ENCODE measurements around the gene DNAJA1. TPM values are rescaled to one million over a fixed set of nuclear protein-coding genes. Genes with fewer than 3 reads are reported as not detected.

DNAJA1 gene
- polyA plus RNA-seq, 2 donors: 25.8 to 45.7 TPM

DNA sequence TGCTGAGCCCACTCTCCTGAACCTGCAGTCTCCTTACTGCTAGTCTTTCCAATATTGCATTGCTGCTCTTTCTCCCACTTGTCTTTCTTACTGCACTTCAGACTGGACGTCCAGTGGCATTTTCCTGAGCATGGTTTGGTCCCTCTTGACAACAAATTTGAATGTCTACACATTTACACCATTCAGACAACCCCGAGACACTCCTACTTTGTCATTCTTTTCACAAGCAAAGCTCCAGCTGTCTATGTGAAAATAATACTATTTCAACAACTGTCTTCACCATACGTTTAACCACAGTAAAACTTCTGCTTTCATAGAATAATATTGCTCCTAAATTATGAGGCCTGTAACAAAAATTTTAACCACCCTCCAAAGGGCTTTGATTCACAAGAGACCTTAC, 13.2 kb upstream of the DNAJA1 start:
- 78 to 79% methylated on average over 3 of the region's 3 CpGs for WGBS, 2 donors
- no peak overlapping the region for H3K27ac ChIP-seq (ENCODE audit: low read depth in 2 of 2, low read length in 1 of 2)
- no peaks in the 10 kb centered on the region for H3K27me3 ChIP-seq (ENCODE audit: control insufficient read depth in 1 of 2, insufficient read depth in 2 of 2, low read length in 2 of 2)
- no peaks in the 10 kb centered on the region for H3K4me1 ChIP-seq (ENCODE audit: control insufficient read depth in 2 of 2, insufficient read depth in 2 of 2, low read length in 1 of 2)
- H3K9me3 ChIP-seq (ENCODE audit: control insufficient read depth in 2 of 2, insufficient read depth in 1 of 2, low read depth in 1 of 2, low read length in 1 of 2): no peaks in the 10 kb centered on the region
- H3K4me3 ChIP-seq (ENCODE audit: low read depth in 1 of 2, low read length in 2 of 2): no peak overlapping the region
- H3K36me3 ChIP-seq (ENCODE audit: control insufficient read depth in 2 of 2, insufficient read depth in 2 of 2, low read length in 1 of 2): no peaks in the 10 kb centered on the region

DNA sequence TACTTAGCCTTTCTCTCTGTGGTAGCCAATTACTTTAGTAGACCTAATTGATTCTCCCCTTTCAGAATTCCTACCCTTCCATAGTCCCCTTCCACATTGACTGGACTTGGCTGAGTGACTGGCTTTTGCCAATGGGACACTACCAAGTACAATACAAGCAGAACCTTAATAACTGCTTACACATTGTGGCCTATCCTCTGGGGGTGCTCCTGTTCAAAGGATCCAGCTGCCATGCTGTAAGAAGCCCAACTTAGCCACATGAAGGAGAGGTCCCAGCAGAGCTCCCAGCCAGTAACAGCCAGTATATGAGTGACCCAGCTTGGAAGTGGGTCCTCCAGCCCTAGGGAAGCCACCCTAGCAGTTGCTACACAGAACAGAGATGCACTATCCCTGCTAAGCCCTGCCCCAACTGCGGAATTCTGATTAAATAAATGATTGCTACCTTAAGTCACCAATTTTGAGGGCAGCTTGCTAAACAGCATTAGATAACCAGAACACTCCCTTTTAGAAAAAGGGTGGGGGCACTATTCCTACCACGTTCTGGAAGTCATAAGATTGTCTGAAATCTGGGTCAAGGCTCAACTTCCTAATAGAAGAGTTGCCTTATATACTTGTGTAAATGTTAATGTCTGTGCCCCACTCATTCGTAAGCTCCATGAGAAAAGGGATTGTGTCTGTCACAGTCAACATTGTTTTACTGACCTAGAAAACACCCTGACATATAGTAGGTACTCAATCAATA, 12.6 kb upstream of the DNAJA1 start:
- WGBS, 2 donors: 71 to 88% methylated on average over 3 of the region's 3 CpGs
- Histone ChIP-seq H3K4me1 (ENCODE audit: control insufficient read depth in 2 of 2, insufficient read depth in 2 of 2, low read length in 1 of 2) (no peaks in the 10 kb centered on the region), H3K27me3 (ENCODE audit: control insufficient read depth in 1 of 2, insufficient read depth in 2 of 2, low read length in 2 of 2) (no peaks in the 10 kb centered on the region), H3K9me3 (ENCODE audit: control insufficient read depth in 2 of 2, insufficient read depth in 1 of 2, low read depth in 1 of 2, low read length in 1 of 2) (no peaks in the 10 kb centered on the region), H3K36me3 (ENCODE audit: control insufficient read depth in 2 of 2, insufficient read depth in 2 of 2, low read length in 1 of 2) (no peaks in the 10 kb centered on the region), H3K27ac (ENCODE audit: low read depth in 2 of 2, low read length in 1 of 2) (no peak overlapping the region), H3K4me3 (ENCODE audit: low read depth in 1 of 2, low read length in 2 of 2) (no peak overlapping the region)

- WGBS, 2 donors: 57 to 91% methylated on average over 2 of the region's 2 CpGs
- no peaks in the 10 kb centered on the region for H3K4me1 ChIP-seq (ENCODE audit: control insufficient read depth in 2 of 2, insufficient read depth in 2 of 2, low read length in 1 of 2)
These were observed 11.0 kb upstream of the DNAJA1 start for GRCh38 chr9:33013962-33014664.

GRCh38 chr9:33014665-33015014, 10.4 kb upstream of the DNAJA1 start:
- Histone ChIP-seq H3K4me1 (ENCODE audit: control insufficient read depth in 2 of 2, insufficient read depth in 2 of 2, low read length in 1 of 2) (no peaks in the 10 kb centered on the region), H3K36me3 (ENCODE audit: control insufficient read depth in 2 of 2, insufficient read depth in 2 of 2, low read length in 1 of 2) (no peaks in the 10 kb centered on the region), H3K4me3 (ENCODE audit: low read depth in 1 of 2, low read length in 2 of 2) (no peak overlapping the region), H3K9me3 (ENCODE audit: control insufficient read depth in 2 of 2, insufficient read depth in 1 of 2, low read depth in 1 of 2, low read length in 1 of 2) (no peaks in the 10 kb centered on the region), H3K27ac (ENCODE audit: low read depth in 2 of 2, low read length in 1 of 2) (no peak overlapping the region), H3K27me3 (ENCODE audit: control insufficient read depth in 1 of 2, insufficient read depth in 2 of 2, low read length in 2 of 2) (no peaks in the 10 kb centered on the region)
- WGBS, 2 donors: 93 to 94% methylated on average over 1 of the region's 1 CpG

More at GRCh38 chr9:33013962-33014664, 11.0 kb upstream of the DNAJA1 start:
- no peaks in the 10 kb centered on the region for H3K9me3 ChIP-seq (ENCODE audit: control insufficient read depth in 2 of 2, insufficient read depth in 1 of 2, low read depth in 1 of 2, low read length in 1 of 2)
- H3K36me3 ChIP-seq (ENCODE audit: control insufficient read depth in 2 of 2, insufficient read depth in 2 of 2, low read length in 1 of 2): no peaks in the 10 kb centered on the region
- H3K27ac ChIP-seq (ENCODE audit: low read depth in 2 of 2, low read length in 1 of 2): no peak overlapping the region
- no peak overlapping the region for H3K4me3 ChIP-seq (ENCODE audit: low read depth in 1 of 2, low read length in 2 of 2)
- H3K27me3 ChIP-seq (ENCODE audit: control insufficient read depth in 1 of 2, insufficient read depth in 2 of 2, low read length in 2 of 2): no peaks in the 10 kb centered on the region

GRCh38 chr9:33017283-33018041, 7.6 kb upstream of the DNAJA1 start:
- 85 to 86% methylated on average over 6 of the region's 6 CpGs for WGBS, 2 donors
- Histone ChIP-seq H3K4me3 (ENCODE audit: low read depth in 1 of 2, low read length in 2 of 2) (no peak overlapping the region), H3K27ac (ENCODE audit: low read depth in 2 of 2, low read length in 1 of 2) (no peak overlapping the region), H3K36me3 (ENCODE audit: control insufficient read depth in 2 of 2, insufficient read depth in 2 of 2, low read length in 1 of 2) (no peaks in the 10 kb centered on the region), H3K27me3 (ENCODE audit: control insufficient read depth in 1 of 2, insufficient read depth in 2 of 2, low read length in 2 of 2) (no peaks in the 10 kb centered on the region), H3K9me3 (ENCODE audit: control insufficient read depth in 2 of 2, insufficient read depth in 1 of 2, low read depth in 1 of 2, low read length in 1 of 2) (no peaks in the 10 kb centered on the region), H3K4me1 (ENCODE audit: control insufficient read depth in 2 of 2, insufficient read depth in 2 of 2, low read length in 1 of 2) (no peaks in the 10 kb centered on the region)

DNA sequence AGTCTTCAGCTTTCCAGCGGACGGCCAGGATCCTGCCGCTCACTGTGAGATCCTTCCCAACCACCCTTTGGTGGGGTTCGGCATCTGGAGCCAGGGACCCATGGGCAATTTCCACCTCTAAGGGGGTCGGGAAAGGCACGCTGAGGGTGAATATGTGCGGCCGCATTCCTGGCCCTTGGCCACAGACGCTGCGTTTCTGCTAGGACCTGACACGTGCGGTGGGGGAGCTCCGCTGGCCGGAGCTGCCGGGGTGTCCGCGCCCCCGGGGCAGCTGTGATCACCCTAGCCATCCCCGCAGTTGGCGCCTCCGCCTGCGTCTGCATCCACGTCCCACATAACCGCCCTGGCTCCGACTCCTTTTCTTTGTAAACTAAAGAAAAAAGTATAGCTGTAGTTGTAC, 5.3 kb upstream of the DNAJA1 start:
- Histone ChIP-seq H3K9me3 (ENCODE audit: control insufficient read depth in 2 of 2, insufficient read depth in 1 of 2, low read depth in 1 of 2, low read length in 1 of 2) (no peaks in the 10 kb centered on the region), H3K4me1 (ENCODE audit: control insufficient read depth in 2 of 2, insufficient read depth in 2 of 2, low read length in 1 of 2) (no peaks in the 10 kb centered on the region)
- WGBS, 2 donors: 86 to 87% methylated on average over 25 of the region's 25 CpGs

DNA sequence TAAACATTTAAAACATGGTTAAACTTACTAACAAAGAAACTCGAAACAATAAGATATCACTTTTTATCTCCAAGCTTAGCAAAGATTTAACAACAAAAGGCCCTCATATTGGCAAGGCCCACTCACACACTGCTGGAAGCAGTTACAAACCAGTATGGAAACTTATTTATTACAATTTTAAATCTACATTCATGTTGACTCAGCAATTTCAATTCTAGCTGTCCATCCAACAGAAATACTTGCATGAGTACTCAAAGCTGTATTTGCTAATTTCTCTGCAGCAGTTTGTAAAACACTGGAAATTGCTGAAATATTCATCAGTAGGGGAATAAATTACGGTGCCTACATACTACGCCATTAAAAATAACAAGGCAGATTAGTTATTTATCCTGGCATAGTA, 2.8 kb upstream of the DNAJA1 start:
- no peak overlapping the region for H3K27ac ChIP-seq (ENCODE audit: low read depth in 2 of 2, low read length in 1 of 2)
- 83 to 85% methylated on average over 3 of the region's 3 CpGs for WGBS, 2 donors
- no peaks in the 10 kb centered on the region for H3K4me1 ChIP-seq (ENCODE audit: control insufficient read depth in 2 of 2, insufficient read depth in 2 of 2, low read length in 1 of 2)
- peaks cover 0 to under 1% of the 10 kb centered on the region in 2 donors for H3K36me3 ChIP-seq (ENCODE audit: control insufficient read depth in 2 of 2, insufficient read depth in 2 of 2, low read length in 1 of 2)
- no peaks in the 10 kb centered on the region for H3K9me3 ChIP-seq (ENCODE audit: control insufficient read depth in 2 of 2, insufficient read depth in 1 of 2, low read depth in 1 of 2, low read length in 1 of 2)
- no peaks in the 10 kb centered on the region for H3K27me3 ChIP-seq (ENCODE audit: control insufficient read depth in 1 of 2, insufficient read depth in 2 of 2, low read length in 2 of 2)
- H3K4me3 ChIP-seq (ENCODE audit: low read depth in 1 of 2, low read length in 2 of 2): no peak overlapping the region

More for the DNA sequence above, 5.3 kb upstream of the DNAJA1 start:
- no peaks in the 10 kb centered on the region for H3K27me3 ChIP-seq (ENCODE audit: control insufficient read depth in 1 of 2, insufficient read depth in 2 of 2, low read length in 2 of 2)
- no peaks in the 10 kb centered on the region for H3K36me3 ChIP-seq (ENCODE audit: control insufficient read depth in 2 of 2, insufficient read depth in 2 of 2, low read length in 1 of 2)
- no peak overlapping the region for H3K27ac ChIP-seq (ENCODE audit: low read depth in 2 of 2, low read length in 1 of 2)
- no peak overlapping the region for H3K4me3 ChIP-seq (ENCODE audit: low read depth in 1 of 2, low read length in 2 of 2)

GRCh38 chr9:33022755-33023154, 2.3 kb upstream of the DNAJA1 start:
- Histone ChIP-seq H3K4me1 (ENCODE audit: control insufficient read depth in 2 of 2, insufficient read depth in 2 of 2, low read length in 1 of 2) (no peaks in the 10 kb centered on the region), H3K27me3 (ENCODE audit: control insufficient read depth in 1 of 2, insufficient read depth in 2 of 2, low read length in 2 of 2) (no peaks in the 10 kb centered on the region), H3K4me3 (ENCODE audit: low read depth in 1 of 2, low read length in 2 of 2) (no peak overlapping the region), H3K9me3 (ENCODE audit: control insufficient read depth in 2 of 2, insufficient read depth in 1 of 2, low read depth in 1 of 2, low read length in 1 of 2) (no peaks in the 10 kb centered on the region), H3K36me3 (ENCODE audit: control insufficient read depth in 2 of 2, insufficient read depth in 2 of 2, low read length in 1 of 2) (peaks cover 0 to 4% of the 10 kb centered on the region in 2 donors), H3K27ac (ENCODE audit: low read depth in 2 of 2, low read length in 1 of 2) (no peak overlapping the region)
- 77 to 84% methylated on average over 7 of the region's 7 CpGs for WGBS, 2 donors

DNA sequence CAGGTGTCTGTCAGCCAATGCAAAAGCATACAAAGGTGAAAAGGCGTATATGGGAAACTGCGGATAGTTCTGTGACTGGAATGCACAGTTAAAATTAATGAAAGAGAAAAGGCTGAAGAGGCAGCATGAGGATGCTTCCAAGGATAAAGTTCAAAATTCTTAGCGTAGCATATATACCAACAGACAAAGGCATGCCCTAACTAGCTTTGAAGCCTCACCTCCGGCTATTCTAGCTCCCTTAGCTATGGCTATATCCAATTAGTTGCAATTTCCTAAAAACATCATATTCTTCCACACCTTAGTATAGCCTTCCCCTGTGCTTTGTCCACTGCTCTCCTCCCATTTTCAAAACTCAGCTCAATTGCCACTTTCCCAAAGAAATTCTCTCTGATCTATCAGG, 1.4 kb upstream of the DNAJA1 start:
- H3K4me1 ChIP-seq (ENCODE audit: control insufficient read depth in 2 of 2, insufficient read depth in 2 of 2, low read length in 1 of 2): no peaks in the 10 kb centered on the region
- no peaks in the 10 kb centered on the region for H3K27me3 ChIP-seq (ENCODE audit: control insufficient read depth in 1 of 2, insufficient read depth in 2 of 2, low read length in 2 of 2)
- peak overlapping the region in 1 of 2 donors; percentile 89 for H3K4me3 ChIP-seq (ENCODE audit: low read depth in 1 of 2, low read length in 2 of 2)
- peak overlapping the region; percentile 80 to 98 for H3K27ac ChIP-seq (ENCODE audit: low read depth in 2 of 2, low read length in 1 of 2)
- no peaks in the 10 kb centered on the region for H3K9me3 ChIP-seq (ENCODE audit: control insufficient read depth in 2 of 2, insufficient read depth in 1 of 2, low read depth in 1 of 2, low read length in 1 of 2)
- H3K36me3 ChIP-seq (ENCODE audit: control insufficient read depth in 2 of 2, insufficient read depth in 2 of 2, low read length in 1 of 2): peaks cover 0 to 4% of the 10 kb centered on the region in 2 donors
- 53 to 57% methylated on average over 4 of the region's 4 CpGs for WGBS, 2 donors

Measured in esophagus (tissue), 2 donors.